Stomach (tissue), 4 donors: ENCODE results near the gene FYN.

Source experiments
- CTCF ChIP-seq, 7 experiments: fragments of 450-650 bp in 4 of 7; fragments of 200-600 bp in 3 of 7; sonication (generic) in 3 of 7; IDR thresholded peaks; one replicate each; pipeline ENCODE4 v1.5.1; 2016 to 2019; ENCODE audit warnings: antibody characterized with exemption in 7 of 7, control low read depth in 2 of 7, mild to moderate bottlenecking in 1 of 7
- POLR2A ChIP-seq, 4 donors: fragments of 450-650 bp; IDR thresholded peaks; one replicate each; pipeline ENCODE4 v1.6.1; 2016; ENCODE audit warnings: antibody characterized with exemption in 4 of 4, control low read depth in 2 of 4, mild to moderate bottlenecking in 1 of 4, moderate library complexity in 1 of 4
- POLR2AphosphoS5 ChIP-seq, 3 donors: sonication (generic); formaldehyde crosslinking; IDR thresholded peaks; one replicate each; pipeline ENCODE4 v1.6.1; 2016; ENCODE audit warnings: antibody characterized with exemption in 3 of 3

GRCh38 chr6:111810294-111811131, 62.7 kb downstream of the FYN start:
- TF ChIP-seq CTCF (IDR thresholded peaks at IDR 0.05) (no peak), POLR2AphosphoS5 (IDR thresholded peaks at IDR 0.05) (no peak), POLR2A (IDR thresholded peaks at IDR 0.05) (no peak)
